ENCODE measurements around the gene CIB2. TPM values are rescaled to one million over a fixed set of nuclear protein-coding genes. Genes with fewer than 3 reads are reported as not detected.

The CIB2 gene
- total RNA-seq, 2 experiments from 2014 or later: 0.82 to 1.7 TPM

GRCh38 chr15:78060232-78060631 is 71.0 kb downstream of the CIB2 start:
- Histone ChIP-seq H3K9me3 (ENCODE audit: control insufficient read depth in 1 of 2, insufficient read depth in 1 of 2, low read length in 2 of 2) (no peaks in the 10 kb centered on the region), H3K36me3 (ENCODE audit: insufficient read depth, low read length) (no peaks in the 10 kb centered on the region), H3K27ac (ENCODE audit: low read depth in 1 of 2, low read length in 2 of 2) (peak overlapping the region in 1 of 2 donors; percentile 6), H3K4me3 (ENCODE audit: low read length) (no peak overlapping the region), H3K27me3 (ENCODE audit: control insufficient read depth in 1 of 2, insufficient read depth in 2 of 2, low read length in 2 of 2) (no peaks in the 10 kb centered on the region), H3K4me1 (ENCODE audit: insufficient read depth, low read length) (peaks cover 87% of the 10 kb centered on the region)
- H3K36me3 Mint-ChIP-seq (ENCODE audit: low read depth): no peaks in the 10 kb centered on the region
- H3K4me3 Mint-ChIP-seq: peak overlapping the region; percentile 65
- CTCF ChIA-PET: interaction anchor here (0.7 to 1.2 kb wide), 2 partner anchors 8 to 60 kb away, joined by 3 read pairs; no protein-coding TSS in a partner anchor
- H3K27ac Mint-ChIP-seq: peak overlapping the region; percentile 84
- peaks cover 53% of the 10 kb centered on the region for H3K4me1 Mint-ChIP-seq (ENCODE audit: low read depth)
- intact Hi-C loops (cut with DNase I, micrococcal nuclease): no loop called here
- POLR2A ChIA-PET: interaction anchor here (0.7 to 14.1 kb wide), 7 partner anchors 9 to 26 kb away, joined by 3 to 304 read pairs (median 10); partner anchors contain the start of gene TBC1D2B
- ATAC-seq (ENCODE audit: poor library complexity) (no peak), DNase-seq (peak in 2 of 14 experiments; percentile 16 to 30)
- no peaks in the 10 kb centered on the region for H3K9me3 Mint-ChIP-seq
- no peaks in the 10 kb centered on the region for H3K27me3 Mint-ChIP-seq
- no peak for TF ChIP-seq CTCF (IDR thresholded peaks at IDR 0.05)

GRCh38 chr15:78059110-78059839 is 72.0 kb downstream of the CIB2 start:
- intact Hi-C loops (cut with DNase I, micrococcal nuclease): loop anchor here in 1 of 2 experiments (2.0 kb wide), 1 partner anchor 14 kb away; no protein-coding TSS in a partner anchor
- no peaks in the 10 kb centered on the region for H3K27me3 ChIP-seq (ENCODE audit: control insufficient read depth in 1 of 2, insufficient read depth in 2 of 2, low read length in 2 of 2)
- no peaks in the 10 kb centered on the region for H3K9me3 ChIP-seq (ENCODE audit: control insufficient read depth in 1 of 2, insufficient read depth in 1 of 2, low read length in 2 of 2)
- Mint-ChIP-seq H3K9me3 (no peaks in the 10 kb centered on the region), H3K4me3 (peak overlapping the region; percentile 65), H3K4me1 (ENCODE audit: low read depth) (peaks cover 62% of the 10 kb centered on the region), H3K27ac (peak overlapping the region; percentile 84), H3K27me3 (no peaks in the 10 kb centered on the region), H3K36me3 (ENCODE audit: low read depth) (no peaks in the 10 kb centered on the region)
- no peak for TF ChIP-seq CTCF (IDR thresholded peaks at IDR 0.05)
- peaks cover 86% of the 10 kb centered on the region for H3K4me1 ChIP-seq (ENCODE audit: insufficient read depth, low read length)
- ChIA-PET CTCF (interaction anchor here (0.6 to 1.2 kb wide), 4 partner anchors 9 to 60 kb away, joined by 3 to 4 read pairs (median 3); no protein-coding TSS in a partner anchor), POLR2A (interaction anchor here (1.9 to 14.1 kb wide), 5 partner anchors 9 to 24 kb away, joined by 4 to 304 read pairs (median 10); partner anchors contain the start of gene TBC1D2B)
- ATAC-seq (ENCODE audit: poor library complexity) (no peak), DNase-seq (peak in 1 of 14 experiments; percentile 10)
- H3K36me3 ChIP-seq (ENCODE audit: insufficient read depth, low read length): no peaks in the 10 kb centered on the region
- peak overlapping the region in 1 of 2 donors; percentile 6 for H3K27ac ChIP-seq (ENCODE audit: low read depth in 1 of 2, low read length in 2 of 2)
- no peak overlapping the region for H3K4me3 ChIP-seq (ENCODE audit: low read length)

GRCh38 chr15:78058401-78058935 is 72.8 kb downstream of the CIB2 start:
- no peaks in the 10 kb centered on the region for H3K27me3 ChIP-seq (ENCODE audit: control insufficient read depth in 1 of 2, insufficient read depth in 2 of 2, low read length in 2 of 2)
- intact Hi-C loops (cut with DNase I, micrococcal nuclease): loop anchor here in 1 of 2 experiments (2.0 kb wide), 1 partner anchor 14 kb away; no protein-coding TSS in a partner anchor
- ChIA-PET POLR2A (interaction anchor here (1.9 to 14.1 kb wide), 5 partner anchors 8 to 23 kb away, joined by 4 to 304 read pairs (median 10); partner anchors contain the start of gene TBC1D2B), CTCF (interaction anchor here (0.6 to 0.9 kb wide), 2 partner anchors 9 to 50 kb away, joined by 3 to 4 read pairs; no protein-coding TSS in a partner anchor)
- no peaks in the 10 kb centered on the region for H3K9me3 ChIP-seq (ENCODE audit: control insufficient read depth in 1 of 2, insufficient read depth in 1 of 2, low read length in 2 of 2)
- H3K4me1 ChIP-seq (ENCODE audit: insufficient read depth, low read length): peaks cover 84% of the 10 kb centered on the region
- no peak for ATAC-seq (ENCODE audit: poor library complexity)
- peaks cover 70% of the 10 kb centered on the region for H3K4me1 Mint-ChIP-seq (ENCODE audit: low read depth)
- no peak overlapping the region for H3K4me3 ChIP-seq (ENCODE audit: low read length)
- H3K9me3 Mint-ChIP-seq: no peaks in the 10 kb centered on the region
- H3K36me3 ChIP-seq (ENCODE audit: insufficient read depth, low read length): peaks cover 6% of the 10 kb centered on the region
- peak in 1 of 14 experiments; percentile 28 for DNase-seq
- peak overlapping the region in 1 of 2 donors; percentile 79 for H3K27ac ChIP-seq (ENCODE audit: low read depth in 1 of 2, low read length in 2 of 2)
- peak overlapping the region; percentile 84 for H3K27ac Mint-ChIP-seq
- no peak for TF ChIP-seq CTCF (IDR thresholded peaks at IDR 0.05)
- no peaks in the 10 kb centered on the region for H3K27me3 Mint-ChIP-seq
- H3K36me3 Mint-ChIP-seq (ENCODE audit: low read depth): peaks cover 3% of the 10 kb centered on the region
- peak overlapping the region; percentile 18 for H3K4me3 Mint-ChIP-seq
